Measurements from ENCODE around the gene MLLT1.

The MLLT1 gene

DNA sequence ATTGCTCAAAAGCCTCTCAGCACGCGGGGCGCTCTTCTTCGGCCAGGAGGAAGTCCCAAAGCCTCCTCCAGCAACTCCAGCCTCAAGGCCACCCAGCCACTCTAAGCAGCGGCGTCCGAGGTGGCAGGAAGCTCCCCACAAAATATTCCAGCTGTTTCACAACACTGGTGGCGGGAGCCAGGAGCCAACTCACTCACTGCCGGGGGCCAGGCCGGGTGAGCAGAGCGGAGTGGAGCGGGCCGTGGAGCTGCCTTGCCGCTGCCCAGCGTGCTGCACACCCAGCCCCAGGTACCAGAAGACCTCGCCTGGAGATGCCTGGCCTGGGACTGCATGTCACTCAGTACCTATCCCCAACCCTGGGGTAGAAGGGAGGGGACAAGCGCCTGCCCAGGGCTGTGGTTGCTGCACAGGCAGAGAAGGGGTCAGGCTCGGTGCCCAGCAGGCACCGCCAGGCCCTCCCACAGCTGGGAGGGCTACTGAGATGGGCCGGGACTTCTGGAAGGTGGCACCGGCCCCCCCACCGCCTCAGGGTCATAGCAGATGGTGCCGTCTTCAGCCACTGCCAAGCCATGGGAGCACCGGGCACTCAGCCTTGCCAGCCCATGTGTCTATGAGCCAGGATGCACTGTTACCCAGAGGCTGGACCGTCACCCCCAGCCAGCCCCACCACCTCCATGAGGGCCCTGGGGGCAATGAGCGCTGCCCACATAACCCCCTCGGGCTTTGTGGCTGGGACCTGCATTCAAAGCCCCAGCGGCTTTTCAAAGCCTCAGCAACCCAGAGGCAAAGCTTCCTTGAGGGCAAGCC is 59.2 kb downstream of the MLLT1 start:
- DNase-seq, result no peak

GRCh38 chr19:6219586-6220290 is 60.0 kb downstream of the MLLT1 start:
- DNase-seq, result no peak

- no peak for DNase-seq
Observed at GRCh38 chr19:6219147-6219525, 60.6 kb downstream of the MLLT1 start.

DNA sequence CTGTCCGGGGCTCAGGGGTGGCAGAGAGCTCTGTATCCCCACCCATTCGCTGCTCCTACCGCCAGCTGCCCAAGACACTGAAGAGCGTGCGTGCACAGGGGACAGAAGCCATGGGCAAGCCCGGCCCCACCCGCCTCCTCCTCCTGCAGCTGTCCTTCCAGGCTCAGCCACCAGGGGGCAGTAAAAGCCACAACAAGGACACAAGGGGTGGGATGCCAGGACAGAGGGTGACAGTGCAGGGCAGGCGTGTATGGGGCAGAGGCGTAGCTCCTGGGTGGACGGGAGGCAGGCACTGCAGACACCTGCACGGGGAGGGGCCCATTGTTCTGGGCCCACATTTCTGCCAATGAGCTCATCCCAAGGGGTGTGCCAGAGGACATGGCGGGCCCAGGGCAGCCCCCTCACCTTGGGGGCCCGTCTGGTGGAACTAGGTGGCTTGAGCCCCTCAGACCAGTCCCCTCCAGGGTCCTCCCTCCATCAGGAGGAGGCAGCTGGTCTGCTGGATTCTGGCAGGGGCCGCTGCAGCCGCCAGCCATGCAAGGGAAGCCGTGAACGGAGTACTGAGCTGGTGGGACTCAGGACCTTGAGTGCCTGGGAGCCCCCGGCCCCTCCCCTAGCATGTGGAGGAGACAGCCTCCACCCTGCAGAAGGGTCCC is 61.2 kb downstream of the MLLT1 start:
- peak; percentile 7 for DNase-seq

- DNase-seq, result no peak
Observed at GRCh38 chr19:6217752-6218334, 61.9 kb downstream of the MLLT1 start.

DNA sequence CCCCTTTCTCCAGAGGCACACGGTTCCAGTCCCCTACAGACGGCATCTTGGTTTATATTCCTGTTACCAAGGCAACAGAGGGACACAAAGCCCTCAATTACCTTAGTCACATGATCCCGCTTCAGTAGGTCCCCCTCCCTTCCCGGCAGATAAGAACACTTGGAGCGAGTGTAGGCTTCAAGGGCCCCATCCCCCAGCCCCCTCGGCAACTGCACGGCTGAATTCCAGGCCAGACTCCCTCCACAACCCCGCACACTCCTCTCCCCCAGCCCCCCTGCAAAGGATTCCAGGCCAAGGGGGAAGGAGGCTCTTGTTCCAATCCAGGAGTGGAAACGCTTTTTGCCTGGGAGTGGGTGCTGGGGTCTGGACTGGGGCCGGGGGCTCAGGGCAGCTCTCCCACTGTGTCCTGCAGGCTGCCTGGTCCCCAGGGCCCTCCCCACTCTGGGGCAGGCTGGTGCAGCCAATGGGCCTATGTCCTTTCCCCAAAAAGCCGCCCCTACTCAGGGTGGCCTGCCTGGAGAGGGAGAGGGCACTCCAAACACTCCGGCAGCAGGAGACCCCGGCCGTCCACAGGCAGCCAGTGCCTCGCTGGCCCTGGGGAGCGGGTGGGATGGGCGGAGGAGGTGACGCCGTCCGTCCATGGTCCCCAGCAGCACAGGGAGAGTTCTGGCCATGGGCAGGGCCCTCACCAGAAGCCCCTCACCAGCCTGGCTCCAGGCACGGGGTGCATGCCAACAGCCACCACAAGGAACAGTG is 62.6 kb downstream of the MLLT1 start:
- no peak for DNase-seq

DNA sequence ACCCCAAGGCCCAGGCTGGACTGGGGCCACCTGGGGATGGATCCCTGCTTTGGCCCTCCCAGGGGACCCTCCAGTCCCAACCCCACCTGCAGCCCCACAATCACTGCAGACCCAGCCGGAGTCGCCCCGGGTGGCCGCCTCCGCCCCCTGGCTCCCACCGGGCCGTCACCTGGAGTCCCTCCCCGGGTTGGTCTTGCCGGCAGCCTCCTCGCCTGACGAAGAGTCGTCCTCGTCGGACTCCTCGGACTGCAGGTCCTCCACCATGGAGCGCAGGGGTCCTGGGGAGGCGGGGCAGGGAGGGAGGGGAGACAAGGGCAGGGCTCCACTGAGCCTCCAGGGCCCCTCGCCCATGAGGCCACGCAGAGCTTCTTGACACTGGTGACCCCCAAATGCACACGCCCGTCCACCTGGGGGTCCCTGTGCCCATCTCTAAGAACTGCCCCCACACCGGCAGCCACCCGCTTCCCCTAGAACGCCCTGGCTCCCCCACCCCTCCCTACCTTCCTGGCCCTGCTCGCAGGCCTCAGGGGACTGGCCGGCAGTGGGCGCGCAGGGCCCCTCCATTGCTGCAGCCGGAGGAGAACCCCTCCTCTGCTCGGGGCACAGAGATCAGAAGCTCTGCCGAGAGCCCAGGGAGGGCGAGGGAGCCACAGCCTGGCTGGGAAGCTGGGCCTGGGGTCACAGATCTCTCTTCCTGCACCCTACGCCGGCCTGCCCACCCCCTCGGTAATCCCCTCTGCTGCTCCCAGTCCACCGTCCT is 63.4 kb downstream of the MLLT1 start:
- DNase-seq, result no peak

GRCh38 chr19:6215701-6216235 is 64.0 kb downstream of the MLLT1 start:
- no peak for DNase-seq

GRCh38 chr19:6214881-6215541 is 64.8 kb downstream of the MLLT1 start:
- DNase-seq, result no peak

DNA sequence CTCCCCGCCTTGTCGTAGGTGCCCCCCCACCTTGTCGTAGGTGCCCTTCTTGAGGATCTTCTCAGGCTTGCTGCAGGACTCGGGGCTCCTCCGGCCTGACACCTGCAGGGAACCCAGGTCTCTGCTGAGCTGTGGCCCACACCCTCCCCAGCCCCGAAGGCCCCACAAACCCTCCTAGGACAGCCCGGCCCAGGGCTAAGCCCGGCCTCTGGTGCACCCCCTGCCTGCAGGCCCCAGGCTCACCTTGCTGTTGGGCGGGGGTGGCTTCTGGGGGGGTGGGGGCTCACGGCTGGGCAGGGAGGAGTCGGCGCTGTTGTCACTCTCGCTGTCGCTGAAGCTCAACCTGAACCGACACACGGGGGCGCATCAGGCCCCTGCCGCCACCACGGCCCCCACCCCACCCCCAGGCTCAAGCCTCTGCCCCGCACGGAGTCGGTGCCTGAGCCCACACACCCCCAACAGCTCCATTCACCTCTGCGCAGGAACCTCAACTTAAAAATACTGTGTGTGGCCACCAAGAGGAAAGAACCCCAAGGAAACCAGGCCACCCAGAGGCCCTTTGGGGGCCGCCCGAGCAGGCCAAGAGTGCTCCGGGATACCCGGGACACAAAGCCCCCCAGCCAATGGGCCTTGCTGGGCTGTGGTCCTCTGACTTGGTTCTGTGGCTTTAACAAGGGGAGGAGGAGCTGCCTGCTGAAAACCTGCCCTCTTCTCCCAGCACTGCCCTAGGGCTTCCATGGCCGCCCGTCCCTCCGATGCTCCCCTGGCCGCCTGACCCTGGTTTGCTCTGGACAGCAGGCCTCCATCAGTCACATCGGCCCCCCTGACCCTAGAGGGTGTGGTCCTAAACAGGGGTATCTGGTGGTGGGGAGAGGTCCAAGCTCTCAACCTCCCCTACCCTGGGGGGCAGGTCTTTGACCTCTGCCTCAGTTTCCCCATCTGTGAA is 65.8 kb downstream of the MLLT1 start:
- no peak for DNase-seq

DNA sequence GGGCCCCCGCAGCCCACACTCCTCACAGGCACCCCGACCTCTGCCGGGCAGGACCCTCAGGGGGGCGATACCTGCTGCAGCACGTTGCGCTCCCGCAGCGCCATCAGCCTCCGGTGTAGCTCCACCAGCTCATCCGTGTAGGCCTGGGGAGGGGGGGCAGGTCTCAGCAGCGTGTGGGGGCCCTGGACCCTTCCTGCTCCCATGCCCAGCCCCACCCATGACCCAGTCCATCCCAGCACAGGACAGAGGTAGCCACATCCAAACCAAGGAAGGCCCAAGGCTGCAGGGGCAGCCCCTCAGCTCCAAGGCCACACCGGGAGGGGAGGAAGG is 66.5 kb downstream of the MLLT1 start:
- no peak for DNase-seq

- DNase-seq, result no peak
Observed at GRCh38 chr19:6212403-6213265, 67.1 kb downstream of the MLLT1 start.

- DNase-seq, result no peak
Observed at GRCh38 chr19:6211632-6212402, 68.0 kb downstream of the MLLT1 start.

DNA sequence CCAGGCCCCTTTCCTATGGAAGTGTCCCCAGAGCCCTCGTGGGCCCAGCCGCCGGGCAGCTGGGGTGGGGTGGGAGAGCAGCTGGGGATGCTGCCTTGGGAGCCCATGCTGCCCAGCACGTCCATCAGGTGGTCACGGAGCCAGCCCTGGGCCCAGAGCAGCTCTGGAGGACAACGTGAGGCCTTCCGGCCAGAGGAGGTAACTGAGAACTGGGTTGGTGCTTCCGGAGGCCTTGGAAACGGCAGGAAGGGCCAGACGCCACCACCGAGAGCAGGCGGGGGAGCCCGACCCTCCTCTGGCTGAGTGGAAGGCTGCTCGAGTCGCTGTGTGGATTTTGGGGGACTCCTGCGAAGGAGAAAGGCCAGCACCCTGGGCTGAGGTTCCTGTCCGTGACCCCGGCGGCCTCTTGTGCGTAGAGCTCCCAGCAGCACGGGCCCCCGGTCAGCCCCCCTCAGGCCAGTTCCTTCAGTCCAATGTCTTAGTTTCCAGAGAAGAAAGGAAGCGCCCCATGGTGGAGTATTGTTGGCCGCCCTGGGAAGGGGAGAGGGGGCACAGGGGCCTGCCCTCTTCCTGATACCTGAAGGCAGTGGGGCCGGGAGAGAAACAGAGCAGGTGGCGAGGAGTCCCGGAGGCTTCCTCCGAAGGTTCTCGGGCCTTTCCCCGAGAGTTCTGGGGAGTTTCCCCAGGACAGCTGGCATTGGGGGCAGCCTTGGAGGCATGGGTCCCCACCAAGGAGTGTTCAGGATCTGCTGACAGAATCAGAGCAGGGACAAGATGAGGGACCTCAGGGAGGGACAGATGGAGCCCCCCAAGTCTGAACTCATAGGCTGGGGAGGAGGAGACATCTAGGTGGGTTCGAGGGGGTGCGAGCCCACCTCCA is 68.8 kb downstream of the MLLT1 start:
- no peak for DNase-seq

GRCh38 chr19:6210091-6210490 is 69.7 kb downstream of the MLLT1 start:
- no peak for DNase-seq

DNA sequence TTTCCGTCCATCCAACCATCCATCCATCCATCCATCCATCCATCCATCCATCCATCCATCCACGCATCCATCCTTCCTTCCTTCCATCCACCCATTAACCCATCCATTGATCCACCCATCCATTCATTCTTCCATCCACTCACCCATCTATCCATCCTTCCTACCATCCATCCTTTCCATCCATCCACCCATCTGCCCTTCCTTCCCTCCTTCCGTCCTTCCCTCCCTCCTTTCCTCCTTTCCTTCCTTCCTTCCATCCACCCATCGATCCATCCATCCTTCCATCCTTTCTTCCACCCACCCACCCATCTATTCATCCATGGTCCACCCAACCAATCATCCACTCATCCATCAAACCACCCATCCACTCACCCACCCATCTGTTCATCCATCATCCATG is 70.1 kb downstream of the MLLT1 start:
- no peak for DNase-seq

DNA sequence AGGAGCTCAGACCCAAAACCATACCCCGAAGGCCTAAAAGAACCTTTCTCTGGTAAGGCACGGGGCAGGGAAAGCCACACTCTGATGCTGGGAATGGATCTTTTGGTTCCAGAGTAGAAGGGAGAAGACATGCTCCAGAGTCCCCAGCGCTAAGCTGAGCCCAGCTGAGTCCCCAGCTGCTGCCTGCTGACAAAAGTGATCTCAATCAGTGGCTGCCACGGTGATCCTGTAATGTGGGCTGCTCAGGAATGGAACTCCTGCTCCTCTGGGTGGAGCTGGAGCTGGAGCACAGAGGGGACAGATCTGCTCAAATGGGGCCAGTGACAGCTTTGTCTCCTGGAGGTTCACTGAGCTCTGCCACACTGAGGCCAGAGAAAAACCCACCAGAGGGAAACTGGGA is 70.5 kb downstream of the MLLT1 start:
- DNase-seq, result no peak
